ENCODE data around the gene DCBLD1.

Gene DCBLD1

DNA sequence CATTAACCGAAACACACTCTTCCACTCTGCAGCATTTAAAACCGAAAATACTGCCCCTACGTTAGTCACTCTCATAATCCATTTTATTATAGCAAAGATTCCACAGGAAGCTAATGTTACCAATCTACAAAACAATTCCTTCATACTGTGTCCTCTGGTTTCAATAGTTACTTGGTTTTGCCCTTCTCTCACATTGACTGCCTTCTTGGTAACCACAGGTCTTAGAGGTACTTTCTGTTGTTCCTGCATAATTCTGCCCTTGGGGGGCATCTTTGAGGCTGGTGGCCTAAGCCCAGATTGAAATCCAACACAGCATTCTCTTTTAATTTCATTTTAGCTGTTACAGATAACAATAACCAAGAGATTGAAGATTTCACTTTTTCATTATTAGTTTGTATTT is 9.8 kb upstream of the DCBLD1 start:
- DNase-seq: no peak

DNA sequence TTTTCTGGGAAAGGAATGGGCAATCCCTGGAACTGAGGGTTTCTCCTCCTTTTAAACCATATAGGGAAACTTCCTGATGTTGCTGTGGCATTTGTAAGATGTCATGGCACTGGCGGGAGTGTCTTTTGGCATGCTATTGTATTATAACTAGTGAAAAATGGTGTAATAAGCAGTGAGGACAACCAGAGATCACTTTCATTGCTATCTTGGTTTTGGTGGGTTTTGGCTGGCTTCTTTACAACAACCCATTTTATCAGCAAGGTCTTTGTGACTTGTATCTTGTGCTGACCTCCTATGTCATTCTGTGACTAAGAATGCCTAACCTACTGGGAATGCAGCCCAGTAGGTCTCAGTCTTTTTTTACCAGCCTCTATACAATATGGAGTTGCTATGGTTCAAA is 9.1 kb upstream of the DCBLD1 start:
- no peak for DNase-seq

DNA sequence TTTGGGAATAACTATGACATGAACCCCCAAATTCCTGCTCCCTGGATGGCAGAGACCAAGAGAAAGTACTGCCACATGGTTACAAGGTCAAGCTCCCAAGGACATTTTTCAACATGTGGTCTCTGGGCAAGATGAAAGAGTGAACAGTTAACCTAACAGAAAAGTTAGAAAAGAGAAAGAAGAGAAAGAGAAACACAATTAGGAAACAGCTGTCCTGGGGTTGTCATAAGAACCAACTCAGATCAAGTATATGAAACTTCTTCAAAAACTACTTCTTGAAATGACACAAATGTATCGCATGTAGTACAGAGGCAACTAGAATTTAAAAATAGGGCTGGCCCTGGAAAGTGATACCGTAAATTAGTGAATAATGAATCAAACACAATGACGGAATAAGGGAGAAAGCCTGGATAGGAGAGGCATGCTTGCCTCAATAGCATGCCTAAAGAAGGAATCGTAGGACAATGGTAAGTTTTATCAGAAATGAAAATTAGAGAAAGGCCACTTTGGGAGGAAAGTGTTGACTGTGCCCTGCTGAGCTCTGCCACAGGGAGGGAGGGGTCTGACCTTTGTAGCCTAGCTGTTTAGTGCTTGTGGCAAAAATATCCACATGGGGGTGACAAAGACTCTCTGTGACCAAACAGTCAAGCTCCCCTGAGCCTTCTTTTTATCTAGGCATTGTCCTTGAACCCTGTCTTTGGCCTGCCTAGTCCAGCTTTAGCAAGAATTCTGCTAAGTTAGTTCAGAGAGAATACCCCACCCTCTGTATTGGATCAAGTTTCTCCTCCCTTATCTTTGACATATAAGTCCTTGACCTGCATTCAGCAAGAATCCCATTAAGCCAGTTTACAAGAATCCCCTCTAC is 4.3 kb upstream of the DCBLD1 start:
- DNase-seq: no peak

DNA sequence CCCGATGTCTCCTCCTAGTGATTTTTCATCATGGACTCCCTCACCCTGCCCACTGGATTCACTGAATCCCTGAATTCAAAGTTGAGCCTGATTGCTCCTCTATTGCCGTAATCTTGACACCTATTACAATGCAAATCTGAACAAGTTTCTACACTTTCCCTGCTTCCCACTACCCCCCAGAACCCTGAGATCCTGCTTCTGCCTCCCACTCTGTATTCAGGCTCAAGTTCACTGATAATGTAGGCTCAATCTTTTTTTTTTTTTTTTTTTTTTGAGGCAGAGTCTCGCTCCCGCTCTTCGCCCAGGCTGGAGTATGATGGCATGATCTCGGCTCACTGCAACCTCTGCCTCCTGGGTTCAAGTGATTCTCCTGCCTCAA is 3.6 kb upstream of the DCBLD1 start:
- DNase-seq: no peak

DNA sequence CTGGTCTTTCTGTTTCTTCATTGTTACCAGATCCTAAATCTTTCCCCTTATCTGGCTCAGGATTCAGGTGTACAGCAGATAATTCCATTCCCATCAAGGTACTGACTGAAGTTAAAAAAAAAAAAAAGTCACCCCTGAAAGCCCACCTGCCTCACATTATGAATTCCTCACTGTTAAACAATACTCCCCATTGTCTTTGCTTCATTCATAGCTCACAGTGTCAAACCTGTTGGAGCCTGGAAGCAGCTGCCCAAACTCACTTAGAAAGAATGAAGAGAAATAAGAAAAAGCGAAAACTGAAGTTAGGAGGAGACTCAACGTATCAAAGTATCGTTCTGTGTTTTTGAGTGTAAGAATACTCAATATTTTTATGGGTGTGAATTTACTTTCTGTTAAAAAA is 1.8 kb upstream of the DCBLD1 start:
- no peak for DNase-seq

DNA sequence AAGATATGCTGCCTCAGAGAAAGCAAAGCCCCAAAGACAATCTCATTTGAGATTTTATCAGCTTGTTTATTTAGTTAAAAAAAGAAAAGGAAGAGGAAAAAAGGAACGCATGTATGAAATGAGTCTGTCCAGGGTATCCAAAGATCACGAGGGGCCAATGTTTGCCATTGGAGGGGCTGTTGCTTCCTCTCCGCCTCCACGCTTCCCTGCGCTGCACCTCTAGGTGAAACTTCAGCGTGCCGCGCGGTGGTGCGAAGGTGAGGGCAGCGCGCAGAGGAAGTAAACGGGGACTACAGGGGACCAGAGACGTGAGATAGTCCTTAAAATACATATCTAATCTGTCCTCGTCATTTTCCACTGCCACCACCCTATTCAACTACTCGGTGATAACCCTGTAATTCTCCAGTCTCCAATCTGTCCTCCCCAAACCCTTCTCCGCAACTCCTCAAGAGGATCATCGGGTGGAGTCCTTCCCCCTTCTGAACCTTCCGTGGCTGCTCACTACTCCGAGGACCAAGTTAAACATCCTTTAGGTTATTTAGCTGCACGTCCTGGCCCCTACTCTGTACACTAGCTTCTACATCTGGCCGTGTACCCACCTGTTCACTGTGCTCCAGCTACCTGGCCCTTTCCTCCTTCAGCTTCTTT is 1.1 kb upstream of the DCBLD1 start:
- DNase-seq: no peak

DNA sequence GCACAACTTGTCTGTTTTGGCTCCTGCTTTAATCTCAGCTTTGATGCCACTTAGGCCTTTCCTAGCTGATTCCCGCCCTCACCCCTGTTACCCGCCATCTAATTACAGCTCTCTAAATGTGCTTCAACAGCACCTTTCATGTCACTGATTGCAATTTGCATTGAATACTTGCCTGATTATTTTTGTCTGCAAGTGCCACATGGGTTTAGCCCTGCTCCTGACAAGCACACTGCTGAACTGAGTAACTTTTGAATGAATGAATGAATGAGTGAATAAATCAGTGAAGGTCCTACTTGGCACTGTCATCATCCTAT is 591 bp upstream of the DCBLD1 start:
- DNase-seq: no peak

DNA sequence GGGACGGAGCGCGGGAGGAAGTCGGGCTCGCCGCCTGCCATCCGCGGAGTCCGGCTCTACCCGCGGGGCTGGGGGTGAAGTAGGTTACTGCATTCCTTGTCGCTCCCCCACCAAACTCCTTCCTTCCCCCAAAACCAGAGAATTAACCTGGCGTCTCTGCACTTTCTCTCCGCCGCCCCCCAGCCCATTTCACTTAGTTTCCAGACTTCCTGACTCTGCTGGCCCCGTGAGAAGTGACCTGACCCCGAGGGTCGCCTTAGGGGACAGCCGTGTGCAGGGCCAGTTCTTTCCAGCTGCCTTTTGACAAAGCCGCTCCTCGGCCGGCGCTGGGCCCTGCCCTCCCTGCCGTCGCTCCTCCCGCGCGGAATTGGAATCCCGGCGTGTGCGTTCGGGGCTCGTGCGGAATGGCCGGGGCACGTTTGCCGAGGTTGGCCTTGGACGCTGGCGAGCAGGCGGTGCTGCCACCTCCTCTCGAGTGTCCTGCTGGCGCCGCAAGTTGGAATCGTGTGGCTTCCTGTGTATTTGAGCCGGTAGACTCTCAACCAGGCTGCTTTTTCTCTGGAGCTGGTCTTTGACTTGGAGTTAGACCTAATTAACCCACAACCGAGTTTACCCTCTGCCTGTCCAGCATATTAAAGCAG is 650 bp downstream of the DCBLD1 start:
- DNase-seq: no peak

DNA sequence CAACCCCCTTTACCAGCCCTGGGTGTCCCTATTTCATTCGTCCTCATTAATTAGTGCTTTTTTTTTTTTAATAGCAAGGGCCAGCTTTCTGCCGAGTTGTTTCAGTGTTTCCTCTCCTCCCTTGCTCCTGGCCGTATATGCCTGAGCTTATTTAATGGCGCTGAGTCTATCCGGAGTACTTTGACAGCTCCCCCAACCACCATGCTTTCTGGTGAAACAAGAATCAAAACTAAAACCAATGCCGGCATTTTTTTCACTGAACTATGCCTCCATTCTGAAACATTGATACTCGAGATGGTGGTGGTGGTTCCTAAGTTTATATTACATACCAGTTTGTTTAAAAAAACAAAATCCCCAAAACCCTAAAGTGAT is 1.2 kb downstream of the DCBLD1 start:
- DNase-seq: no peak

DNA sequence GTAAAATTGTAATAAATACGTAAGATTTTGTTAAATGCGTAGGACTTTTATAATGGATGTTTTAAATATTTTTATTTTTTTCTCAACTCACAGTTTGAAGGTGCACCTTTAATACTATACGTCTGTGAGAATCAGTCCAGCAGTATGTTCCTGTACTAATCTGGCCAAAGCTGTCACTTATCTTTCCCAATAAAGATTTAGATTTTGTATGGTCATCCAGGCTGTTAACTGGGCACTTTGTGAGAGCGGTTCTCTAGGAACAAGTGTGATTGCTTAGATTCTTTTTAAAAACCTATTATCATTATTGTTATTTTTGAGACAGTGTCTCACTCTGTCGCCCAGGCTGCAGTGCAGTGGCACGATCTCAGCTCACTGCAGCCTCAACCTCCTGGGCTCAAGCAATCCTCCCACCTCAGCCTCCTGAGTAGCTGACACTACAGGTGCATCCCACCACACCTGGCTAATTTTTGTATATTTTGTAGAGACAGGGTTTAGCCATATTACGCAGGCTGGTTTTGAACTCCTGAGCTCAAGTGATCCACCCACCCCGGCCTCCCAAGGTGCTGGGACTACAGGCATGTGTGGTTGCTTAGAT is 1.7 kb downstream of the DCBLD1 start:
- no peak for DNase-seq

DNA sequence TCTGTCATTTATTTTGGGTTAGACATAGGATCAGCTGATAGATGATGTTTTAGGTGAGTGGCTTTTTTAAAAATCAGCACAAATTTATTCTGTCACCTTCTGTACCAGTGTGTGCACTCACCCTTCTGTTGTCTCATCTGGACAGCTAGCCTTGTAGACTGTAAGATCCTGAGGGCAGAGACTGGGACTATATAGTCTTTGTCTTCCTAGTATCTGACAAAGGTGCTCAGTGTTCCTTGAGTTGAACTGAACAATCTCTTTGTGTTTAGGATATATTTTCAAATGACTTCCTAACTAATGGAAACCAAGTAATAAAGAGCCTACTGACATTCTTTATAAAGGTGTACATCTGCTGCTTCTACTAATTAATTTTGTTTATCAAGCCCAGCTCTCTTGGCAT is 3.0 kb downstream of the DCBLD1 start:
- DNase-seq: no peak

DNA sequence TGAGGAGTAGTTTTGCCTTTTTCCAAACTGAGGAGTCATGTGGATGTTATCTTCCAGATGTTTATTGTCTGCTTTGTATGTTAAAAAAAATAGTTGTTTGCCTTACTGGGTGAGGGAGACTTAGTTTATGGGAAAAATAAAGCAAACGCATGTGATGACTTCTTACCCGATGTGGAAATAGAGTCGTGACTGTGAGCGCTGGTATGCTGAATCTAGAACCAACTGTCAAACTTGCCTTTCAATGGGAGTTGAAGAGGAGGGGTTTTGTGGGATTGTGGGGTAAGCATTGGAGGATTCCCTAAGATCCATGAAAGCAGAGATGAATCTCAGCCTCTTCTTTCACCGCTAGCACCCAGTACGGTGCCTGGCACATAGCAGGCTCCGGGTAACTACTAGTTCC is 5.3 kb downstream of the DCBLD1 start:
- DNase-seq: no peak

DNA sequence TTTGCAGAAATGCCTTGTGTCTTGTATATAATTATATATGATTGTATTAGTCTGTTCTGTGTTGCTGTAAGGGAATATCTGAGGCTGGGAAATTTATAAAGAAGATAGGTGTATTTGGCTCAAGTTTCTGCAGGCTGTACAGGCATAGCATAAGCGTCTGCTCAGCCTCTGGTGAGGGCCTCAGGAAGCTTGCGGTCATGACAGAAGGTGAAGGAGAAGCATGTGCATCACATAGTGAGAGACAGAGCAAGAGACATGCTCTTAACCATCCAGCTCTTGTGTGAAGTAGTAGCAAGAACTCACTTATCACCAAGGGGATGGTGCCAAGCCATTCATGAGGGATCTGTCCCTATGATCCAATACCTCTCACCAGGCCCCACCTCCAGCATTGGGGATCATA is 6.5 kb downstream of the DCBLD1 start:
- DNase-seq: no peak

DNA sequence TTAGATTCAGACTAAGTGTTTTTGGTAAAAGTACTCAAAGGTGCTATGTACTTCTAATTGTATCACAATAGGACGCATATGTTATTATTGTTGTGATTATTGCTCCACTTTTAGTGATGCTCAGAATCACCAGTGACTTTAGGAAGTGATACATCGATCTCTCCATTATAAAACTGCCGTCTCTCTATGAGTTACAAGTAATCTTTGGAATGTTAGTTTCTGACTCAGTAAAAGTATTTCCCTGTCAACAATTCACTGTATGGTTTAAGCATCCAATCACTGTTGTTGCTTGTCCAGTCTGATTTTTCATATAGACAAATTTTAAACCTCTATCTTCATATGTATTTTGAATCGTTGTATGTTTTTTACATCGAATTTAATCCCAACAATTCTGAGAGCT is 9.4 kb downstream of the DCBLD1 start:
- DNase-seq: no peak

DNA sequence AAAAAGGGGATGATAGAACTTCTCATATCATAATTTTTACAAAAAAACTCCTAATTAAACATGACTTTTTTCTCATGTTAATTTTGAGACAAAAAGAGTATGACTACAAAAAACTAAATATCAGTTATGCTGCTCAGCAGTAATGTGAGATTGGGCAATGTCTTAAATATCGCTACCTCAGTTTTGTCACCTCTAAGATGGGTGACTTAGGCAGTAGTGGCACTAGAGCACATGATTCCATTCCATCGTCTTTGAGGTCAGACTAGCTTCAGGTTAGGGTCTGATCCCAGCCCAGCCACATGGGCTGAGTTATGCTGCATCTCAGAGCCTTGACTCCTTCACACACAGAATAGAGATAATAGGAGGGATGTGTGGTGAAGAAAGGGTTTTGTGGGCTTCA is 11.0 kb downstream of the DCBLD1 start:
- no peak for DNase-seq

DNA sequence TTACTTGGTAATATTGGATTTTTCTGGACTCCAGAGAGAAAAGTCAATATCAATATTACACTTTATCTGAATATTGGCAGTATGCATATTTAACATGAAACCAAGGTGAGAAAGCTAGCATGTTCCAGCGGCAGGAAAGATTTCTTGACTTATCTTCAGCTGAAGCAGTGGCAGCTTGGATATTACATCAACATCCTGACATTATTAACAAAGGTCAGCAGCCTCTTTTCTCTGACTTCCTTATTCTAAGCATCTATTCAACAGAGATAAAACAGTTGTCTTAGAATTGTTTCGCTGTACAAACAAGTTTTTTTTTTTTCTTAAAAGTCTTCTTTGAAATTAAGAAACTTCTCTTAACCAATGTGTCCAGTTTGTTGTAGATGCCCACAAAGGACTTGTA is 11.8 kb downstream of the DCBLD1 start:
- no peak for DNase-seq

DNA sequence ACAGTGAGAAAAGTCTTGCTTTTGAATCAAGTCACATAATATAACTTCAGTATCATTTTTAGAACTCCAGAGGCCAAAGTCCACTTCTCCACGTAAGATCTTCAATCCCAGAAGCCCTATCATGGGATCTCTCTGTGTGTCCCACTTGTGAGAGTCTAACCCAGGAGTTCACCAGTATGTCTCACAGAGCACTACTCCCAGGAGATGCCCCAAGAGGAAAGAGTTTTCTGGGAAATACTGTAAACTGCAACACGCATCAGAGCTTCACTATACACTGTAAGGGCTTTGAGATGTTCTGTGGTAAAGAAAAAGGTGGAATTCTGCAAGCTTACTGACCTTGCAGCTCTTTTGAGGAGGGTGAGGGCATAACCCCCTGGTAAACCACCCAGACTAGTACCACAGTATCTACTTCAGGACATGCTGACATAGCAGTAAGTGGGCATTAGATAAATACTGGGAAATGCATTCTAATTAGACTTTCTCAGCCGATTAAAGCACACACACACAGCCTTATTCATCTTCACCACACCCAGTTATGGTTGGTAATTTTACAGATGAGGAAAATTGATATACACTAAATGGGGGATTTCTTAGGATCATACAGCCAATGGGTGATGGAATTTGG is 12.3 kb downstream of the DCBLD1 start:
- no peak for DNase-seq

DNA sequence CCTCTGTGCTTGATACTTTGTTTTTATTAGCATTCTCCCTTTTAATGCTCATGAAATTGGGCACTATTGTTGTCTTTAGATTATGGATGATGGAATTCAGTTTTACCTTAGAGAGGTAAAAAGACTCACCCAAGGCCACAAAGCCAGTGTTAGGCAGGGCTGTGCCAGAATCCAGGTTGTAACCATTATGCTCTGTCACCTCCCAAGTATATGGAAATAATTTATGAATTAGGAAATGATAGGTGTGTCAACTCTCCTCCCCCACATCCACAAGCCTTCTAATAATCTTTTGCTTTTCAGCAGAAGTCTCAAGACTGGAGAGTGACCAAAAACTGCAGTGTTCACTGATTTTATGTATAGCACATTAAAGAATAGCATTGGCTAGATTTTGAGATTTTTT is 13.0 kb downstream of the DCBLD1 start:
- DNase-seq: no peak

DNA sequence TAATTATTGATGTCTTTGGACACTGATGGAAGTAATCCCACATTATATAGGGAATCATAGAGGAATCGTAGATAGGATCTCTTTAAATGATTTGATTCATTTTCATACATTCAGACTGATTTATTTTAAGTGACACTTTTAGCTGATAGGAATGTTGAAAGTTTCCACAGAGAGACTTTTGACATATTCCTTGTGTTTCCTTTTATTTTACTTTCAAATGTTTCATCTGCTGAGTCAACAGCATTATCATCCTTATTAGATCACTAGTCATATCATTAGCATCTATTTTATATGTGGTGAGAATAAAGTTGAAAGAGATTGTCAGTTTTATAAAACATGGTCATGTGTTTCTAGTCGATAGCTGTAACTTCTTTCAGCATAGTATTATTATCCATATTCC is 13.4 kb downstream of the DCBLD1 start:
- DNase-seq: no peak

DNA sequence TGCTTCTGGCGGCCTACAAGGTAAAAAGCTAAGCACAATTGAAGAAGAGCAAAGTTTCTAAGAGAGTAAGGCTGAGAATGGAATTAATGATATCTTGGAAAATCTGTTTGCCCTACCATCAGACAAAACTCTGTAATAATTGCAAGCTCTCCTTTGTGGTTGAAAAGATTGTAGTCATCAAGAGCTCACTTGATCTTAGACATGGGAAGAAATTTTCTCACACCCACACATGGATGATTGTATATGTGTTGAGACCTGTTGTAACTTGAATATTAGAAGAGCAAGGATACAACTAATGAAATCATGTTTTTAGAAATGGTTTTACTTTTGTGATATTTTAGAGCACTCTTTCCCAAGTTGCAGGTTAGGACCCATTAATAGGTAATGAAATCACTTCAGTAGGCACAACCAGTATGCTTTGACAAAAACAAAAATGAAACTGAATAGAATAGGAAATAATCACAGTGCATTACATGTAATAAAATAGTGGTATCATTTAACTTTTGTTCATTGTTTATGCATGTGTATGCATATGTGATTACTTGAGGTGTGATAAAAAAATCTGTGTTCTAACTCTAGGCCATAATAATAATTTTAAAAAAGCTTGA is 14.0 kb downstream of the DCBLD1 start:
- no peak for DNase-seq

DNA sequence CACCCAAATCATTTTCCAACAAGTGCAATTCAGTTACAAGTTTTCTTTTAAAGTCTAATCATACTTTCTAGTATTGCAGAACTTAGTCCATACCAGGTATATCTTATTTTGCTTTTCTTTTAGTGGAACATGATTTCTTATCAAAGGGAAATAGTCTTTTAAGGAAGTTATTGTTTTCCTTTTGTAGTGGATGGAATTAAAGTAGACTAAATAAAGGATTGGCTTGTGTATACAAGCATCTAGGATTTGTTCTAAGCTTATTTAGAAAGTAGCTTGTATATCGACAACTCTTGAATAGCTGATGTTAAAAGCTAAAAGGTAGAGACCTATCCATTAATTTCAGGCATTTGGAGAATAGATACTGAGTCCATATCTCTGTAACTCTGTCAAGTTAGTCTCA is 14.8 kb downstream of the DCBLD1 start:
- no peak for DNase-seq

DNA sequence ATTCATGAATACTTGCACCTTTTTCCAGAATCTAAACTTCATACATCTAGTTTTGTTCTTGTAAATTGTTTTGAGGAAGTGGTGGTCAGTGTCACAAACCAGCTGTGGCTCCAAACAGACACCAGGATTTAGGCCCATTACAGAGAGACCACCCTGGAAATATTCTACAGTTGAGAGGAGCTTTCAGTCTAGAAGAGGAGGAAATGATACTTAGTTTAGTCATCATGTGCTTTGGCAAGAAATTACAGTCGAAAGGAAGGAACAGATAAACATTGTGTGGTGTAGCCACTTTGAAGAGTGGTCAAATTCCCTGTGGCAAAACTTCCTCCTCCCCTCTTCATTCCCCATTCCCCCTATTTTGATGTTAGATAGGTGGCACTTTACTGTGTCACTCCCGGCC is 15.7 kb downstream of the DCBLD1 start:
- no peak for DNase-seq

DNA sequence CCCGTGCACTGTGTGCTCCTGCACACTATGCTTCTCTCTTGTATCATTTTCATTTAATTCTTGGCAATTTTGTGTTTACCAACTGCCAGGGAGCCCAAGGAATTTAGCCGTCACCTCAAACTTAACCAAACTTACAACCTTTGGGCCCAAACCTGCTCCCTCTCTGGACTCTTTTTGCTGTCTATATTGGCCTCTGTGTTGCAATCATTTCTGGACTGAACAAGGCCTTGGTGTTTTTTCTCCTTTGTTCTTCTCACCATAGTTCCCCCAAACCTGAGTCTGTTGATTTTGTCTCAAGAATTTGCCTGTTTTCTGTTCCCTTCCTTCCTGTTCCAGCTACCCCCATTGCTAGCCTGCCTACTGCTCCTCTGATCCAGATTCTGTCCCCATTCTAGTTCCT is 19.2 kb downstream of the DCBLD1 start:
- no peak for DNase-seq

All from activated effector memory CD4-positive, alpha-beta T cell treated with Interleukin-2 at 50 U/mL for 16 hours (primary cell).